H1 (cell line): ENCODE results near the gene PRKCA. TPM values are rescaled to one million over a fixed set of nuclear protein-coding genes. Genes with fewer than 3 reads are reported as not detected.
"Not testable (repeated sequence)": the region's sequence is repeated elsewhere in the genome, so short reads cannot be mapped to it uniquely, and the experiment has no call there.

Experiments used
- CTCF ChIA-PET: fragments of 300-600 bp; sonication (Branson Sonifier 250); formaldehyde crosslinking; loops from one replicate; lab custom pipeline; 2021; ENCODE audit not compliant: partially characterized antibody; lab: Charles Lee
- POLR2A ChIA-PET: fragments of 300-600 bp; sonication (Branson Sonifier 250); formaldehyde crosslinking; loops from one replicate; lab custom pipeline; 2021; ENCODE audit warnings: inconsistent platforms; ENCODE audit not compliant: partially characterized antibody; lab: Charles Lee
- DNase-seq, 2 experiments: peaks; one replicate each; pipeline versions ENCODE4 v3.0.0 to v3.0.0-alpha.2; 2010 to 2022; ENCODE audit warnings: low spot score in 2 of 2, low read depth in 1 of 2, mixed read lengths in 1 of 2
- FAIRE-seq: peaks from 2 replicates; lab custom pipeline; 2011; peaks lifted over from hg19 to GRCh38; lab: Jason Lieb, UNC
- H2AFZ ChIP-seq: 2 replicates; pipeline ENCODE4 v1.8.1; 2012; ENCODE audit warnings: low read length, inconsistent platforms
- H2AK5ac ChIP-seq: 2 replicates; pipeline ENCODE4 v1.6.1; 2013; ENCODE audit warnings: low read depth, low read length
- H2BK120ac ChIP-seq: replicated peaks from 2 replicates; pipeline ENCODE3; 2013; ENCODE audit warnings: low read depth, low read length, inconsistent platforms
- H2BK12ac ChIP-seq: 2 replicates; pipeline ENCODE4 v1.6.1; 2013; ENCODE audit warnings: low read depth, low read length
- H2BK15ac ChIP-seq: 2 replicates; pipeline ENCODE4 v1.6.1; 2013; ENCODE audit warnings: low read length
- H2BK20ac ChIP-seq: 2 replicates; pipeline ENCODE4 v1.6.1; 2013; ENCODE audit warnings: low read length
- H2BK5ac ChIP-seq: 2 replicates; pipeline ENCODE4 v1.6.1; 2013; ENCODE audit warnings: low read depth, low read length
- H3K14ac ChIP-seq: 2 replicates; pipeline ENCODE4 v1.6.1; 2013; ENCODE audit warnings: inconsistent platforms; ENCODE audit not compliant: insufficient read length
- H3K18ac ChIP-seq: 2 replicates; pipeline ENCODE4 v1.6.1; 2013; ENCODE audit warnings: low read length; ENCODE audit errors: extremely low read depth
- H3K23ac ChIP-seq: 2 replicates; pipeline ENCODE4 v1.6.1; 2013; ENCODE audit warnings: inconsistent platforms; ENCODE audit not compliant: insufficient read length
- H3K23me2 ChIP-seq: 2 replicates; pipeline ENCODE4 v1.6.1; 2013; ENCODE audit warnings: low read depth, low read length
- H3K27ac ChIP-seq: 2 replicates; pipeline ENCODE4 v1.6.1; 2011; ENCODE audit warnings: low read depth, low read length, inconsistent platforms
- H3K27me3 ChIP-seq, 4 experiments: replicated peaks in 1 of 4; 1 replicate in 1 of 4; 2 replicates in 3 of 4; pipeline versions ENCODE4 v1.6.1 to v1.8.1; 2011 to 2013; ENCODE audit warnings: low read length in 3 of 4, mild to moderate bottlenecking in 3 of 4, inconsistent platforms in 2 of 4, mixed read lengths in 2 of 4, moderate library complexity in 1 of 4; ENCODE audit not compliant: control insufficient read depth in 3 of 4, insufficient read depth in 3 of 4; ENCODE audit errors: extremely low read depth in 1 of 4
- H3K36me3 ChIP-seq, 4 experiments: 2 replicates each; pipeline versions ENCODE4 v1.6.1 to v1.8.1; 2011 to 2013; ENCODE audit warnings: mild to moderate bottlenecking in 4 of 4, low read length in 3 of 4, moderate library complexity in 2 of 4, control low read depth in 1 of 4, inconsistent platforms in 1 of 4; ENCODE audit not compliant: insufficient read depth in 4 of 4, control insufficient read depth in 2 of 4
- H3K4ac ChIP-seq: replicated peaks from 2 replicates; pipeline ENCODE3; 2013; ENCODE audit warnings: low read length, low read depth, mixed read lengths, inconsistent platforms; ENCODE audit not compliant: insufficient read length
- H3K4me1 ChIP-seq, 4 experiments: replicated peaks in 1 of 4; 1 replicate in 1 of 4; 2 replicates in 3 of 4; pipeline versions ENCODE4 v1.6.1 to v1.8.1; 2011 to 2013; ENCODE audit warnings: low read length in 3 of 4, inconsistent platforms in 2 of 4, mixed read lengths in 1 of 4; ENCODE audit not compliant: insufficient read depth in 4 of 4, control insufficient read depth in 3 of 4
- H3K4me2 ChIP-seq, 2 experiments: 2 replicates each; pipeline versions ENCODE4 v1.6.1 to v1.8.1; 2011 to 2013; ENCODE audit warnings: low read depth in 2 of 2, low read length in 2 of 2, control low read depth in 1 of 2, inconsistent platforms in 1 of 2, mild to moderate bottlenecking in 1 of 2; ENCODE audit not compliant: insufficient read depth in 1 of 2
- H3K4me3 ChIP-seq, 4 experiments: fragments of 200-600, 300-600 bp in 1 of 4; sonication (generic), shearing (Covaris generic), sonication (Bioruptor Twin) in 1 of 4; 2 replicates each; pipeline versions ENCODE4 v1.5.1 to v1.8.1; 2011 to 2016; ENCODE audit warnings: low read length in 4 of 4, low read depth in 3 of 4, control low read depth in 2 of 4, inconsistent platforms in 2 of 4, mild to moderate bottlenecking in 2 of 4, mixed read lengths in 1 of 4, moderate library complexity in 1 of 4; ENCODE audit not compliant: insufficient read depth in 2 of 4; ENCODE audit errors: extremely low read depth in 1 of 4
- H3K56ac ChIP-seq: replicated peaks from 2 replicates; pipeline ENCODE3; 2013; ENCODE audit warnings: low read depth, mild to moderate bottlenecking, mixed read lengths, low read length, inconsistent platforms; ENCODE audit not compliant: insufficient read length
- H3K79me1 ChIP-seq: 2 replicates; pipeline ENCODE4 v1.6.1; 2013; ENCODE audit warnings: low read depth, low read length, control low read depth
- H3K79me2 ChIP-seq, 2 experiments: 2 replicates each; pipeline versions ENCODE4 v1.6.1 to v1.8.1; 2012 to 2013; ENCODE audit warnings: low read length in 2 of 2, mild to moderate bottlenecking in 2 of 2, inconsistent platforms in 1 of 2; ENCODE audit not compliant: insufficient read depth in 2 of 2, control insufficient read depth in 1 of 2
- H3K9ac ChIP-seq, 4 experiments: replicated peaks in 1 of 4; 1 replicate in 1 of 4; 2 replicates in 3 of 4; pipeline versions ENCODE4 v1.6.1 to v1.8.1; 2011 to 2013; ENCODE audit warnings: low read depth in 3 of 4, low read length in 3 of 4, control low read depth in 2 of 4, mild to moderate bottlenecking in 2 of 4, moderate library complexity in 2 of 4, inconsistent platforms in 1 of 4; ENCODE audit errors: extremely low read depth in 1 of 4
- H3K9me3 ChIP-seq, 2 experiments: 2 replicates each; pipeline versions ENCODE4 v1.6.1 to v1.8.1; 2012 to 2013; ENCODE audit warnings: mild to moderate bottlenecking in 2 of 2, moderate library complexity in 2 of 2, control low read depth in 1 of 2, inconsistent platforms in 1 of 2, low read depth in 1 of 2, low read length in 1 of 2, mixed read lengths in 1 of 2; ENCODE audit not compliant: insufficient read depth in 2 of 2
- H4K20me1 ChIP-seq, 2 experiments: replicated peaks in 1 of 2; 2 replicates each; pipeline versions ENCODE3 to v1.8.1; 2011 to 2013; ENCODE audit warnings: inconsistent platforms in 2 of 2, low read length in 2 of 2, mild to moderate bottlenecking in 1 of 2; ENCODE audit not compliant: insufficient read depth in 2 of 2, control insufficient read depth in 1 of 2
- H4K5ac ChIP-seq: 2 replicates; pipeline ENCODE4 v1.6.1; 2013; ENCODE audit warnings: low read length, low read depth, mixed read lengths, inconsistent platforms; ENCODE audit not compliant: insufficient read length
- H4K8ac ChIP-seq: 2 replicates; pipeline ENCODE4 v1.8.0; 2013; ENCODE audit warnings: mild to moderate bottlenecking, moderate library complexity, low read length, inconsistent platforms; ENCODE audit not compliant: insufficient read depth; ENCODE audit errors: extremely low read depth
- H4K91ac ChIP-seq: replicated peaks from 2 replicates; pipeline ENCODE3; 2013; ENCODE audit warnings: low read length, mixed read lengths, inconsistent platforms; ENCODE audit not compliant: insufficient read length
- FOSL1 ChIP-seq: IDR thresholded peaks from 2 replicates; pipeline ENCODE4 v1.6.1; 2011; ENCODE audit warnings: mild to moderate bottlenecking, low read depth, low read length, moderate library complexity; ENCODE audit not compliant: insufficient read depth
- HDAC6 ChIP-seq: IDR thresholded peaks from one replicate; pipeline ENCODE4 v1.7.1; 2012; ENCODE audit warnings: low read depth, mild to moderate bottlenecking, inconsistent platforms, low read length, moderate library complexity
- JUND ChIP-seq: IDR thresholded peaks from 2 replicates; pipeline ENCODE4 v1.6.1; 2011; ENCODE audit warnings: mild to moderate bottlenecking, improper control_type of control experiment, low read length
- NRF1 ChIP-seq: IDR thresholded peaks from 2 replicates; pipeline ENCODE4 v1.6.1; 2011; ENCODE audit warnings: mild to moderate bottlenecking, low read depth, low read length, improper control_type of control experiment
- POLR2AphosphoS5 ChIP-seq: IDR thresholded peaks from 2 replicates; pipeline ENCODE4 v1.6.1; 2011; ENCODE audit warnings: low read depth, low read length
- SIN3A ChIP-seq, 2 experiments: IDR thresholded peaks in 1 of 2; conservative IDR thresholded peaks in 1 of 2; 2 replicates each; pipeline ENCODE4 v1.6.1; 2011 to 2012; ENCODE audit warnings: low read length in 2 of 2, improper control_type of control experiment in 1 of 2, low read depth in 1 of 2, mild to moderate bottlenecking in 1 of 2
- ZNF274 ChIP-seq: IDR thresholded peaks from 2 replicates; pipeline ENCODE4 v1.7.0; 2012; ENCODE audit warnings: low read length, borderline replicate concordance; ENCODE audit errors: extremely low read depth
- WGBS, 2 experiments: shearing (Covaris generic) in 1 of 2; methylation state at CpG; one replicate each; pipeline versions ENCODE4 v1.1.6 to v1.1.7; 2013 to 2015; ENCODE audit warnings: low lambda C conversion rate in 2 of 2, mixed read lengths in 2 of 2, inconsistent platforms in 1 of 2, low coverage in 1 of 2, missing lambda C conversion rate in 1 of 2; ENCODE audit not compliant: insufficient replicate concordance in 2 of 2, insufficient coverage in 1 of 2, insufficient read length in 1 of 2; ENCODE audit errors: extremely low coverage in 1 of 2, missing lambda C conversion rate in 1 of 2; 5-methylcytosine and 5-hydroxymethylcytosine counted together
- polyA plus RNA-seq, 7 experiments: library from polyadenylated mRNA; depleted of rRNA in 3 of 7; stranded (reverse) in 5 of 7; unstranded in 2 of 7; fragments of >200 nt in 5 of 7; fragments of 200-250 nt in 2 of 7; gene quantifications; 1 replicate in 5 of 7; 2 replicates in 1 of 7; 4 replicates in 1 of 7; pipeline versions ENCODE4 v1.2.1 to v1.2.3, GENCODE V29; 2011 to 2013; ENCODE audit warnings: missing spikeins in 2 of 7, mixed read lengths in 2 of 7
- total RNA-seq: library from RNA; stranded (reverse); fragmentation: NEBNext Ultra II Directional; extraction: Animal tissue kit (Norgen Biotek cat#: 25700); gene quantifications from 2 replicates; pipeline ENCODE4 v1.2.1, GENCODE V29; 2021
- TF ChIP-seq, protein P1 (sequence below): IDR thresholded peaks from 2 replicates; pipeline ENCODE4 v1.6.1; 2011; ENCODE audit warnings: low read length, improper control_type of control experiment
- TF ChIP-seq, protein P2 (sequence below): IDR thresholded peaks from 2 replicates; pipeline ENCODE4 v1.6.1; 2011; ENCODE audit warnings: low read depth, mild to moderate bottlenecking, low read length; ENCODE audit not compliant: insufficient read depth

The PRKCA gene
- total and polyA plus RNA-seq, 2 of the 8 experiments (the other 6 are each of a cell fraction or from before 2014, with no cell fraction given), result 5.8 to 17.8 TPM

GRCh38 chr17:66341462-66341861, 39.0 kb downstream of the PRKCA start (continued):
- TF ChIP-seq FOSL1, result no peak
- TF ChIP-seq SIN3A (conservative IDR thresholded peaks at IDR 0.05 in 1 of 2, IDR thresholded peaks at IDR 0.05 in 1 of 2; ENCODE audit: low read depth in 1 of 2, low read length in 2 of 2), result no peak
- TF ChIP-seq HDAC6, result no peak
- no peak for TF ChIP-seq NRF1
- TF ChIP-seq, protein P1, sequence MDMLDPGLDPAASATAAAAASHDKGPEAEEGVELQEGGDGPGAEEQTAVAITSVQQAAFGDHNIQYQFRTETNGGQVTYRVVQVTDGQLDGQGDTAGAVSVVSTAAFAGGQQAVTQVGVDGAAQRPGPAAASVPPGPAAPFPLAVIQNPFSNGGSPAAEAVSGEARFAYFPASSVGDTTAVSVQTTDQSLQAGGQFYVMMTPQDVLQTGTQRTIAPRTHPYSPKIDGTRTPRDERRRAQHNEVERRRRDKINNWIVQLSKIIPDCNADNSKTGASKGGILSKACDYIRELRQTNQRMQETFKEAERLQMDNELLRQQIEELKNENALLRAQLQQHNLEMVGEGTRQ, result no peak
- no peak for TF ChIP-seq JUND
- TF ChIP-seq, protein P2, sequence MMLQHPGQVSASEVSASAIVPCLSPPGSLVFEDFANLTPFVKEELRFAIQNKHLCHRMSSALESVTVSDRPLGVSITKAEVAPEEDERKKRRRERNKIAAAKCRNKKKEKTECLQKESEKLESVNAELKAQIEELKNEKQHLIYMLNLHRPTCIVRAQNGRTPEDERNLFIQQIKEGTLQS, result no peak
- no peak for TF ChIP-seq POLR2AphosphoS5
- no peak for TF ChIP-seq ZNF274

DNA sequence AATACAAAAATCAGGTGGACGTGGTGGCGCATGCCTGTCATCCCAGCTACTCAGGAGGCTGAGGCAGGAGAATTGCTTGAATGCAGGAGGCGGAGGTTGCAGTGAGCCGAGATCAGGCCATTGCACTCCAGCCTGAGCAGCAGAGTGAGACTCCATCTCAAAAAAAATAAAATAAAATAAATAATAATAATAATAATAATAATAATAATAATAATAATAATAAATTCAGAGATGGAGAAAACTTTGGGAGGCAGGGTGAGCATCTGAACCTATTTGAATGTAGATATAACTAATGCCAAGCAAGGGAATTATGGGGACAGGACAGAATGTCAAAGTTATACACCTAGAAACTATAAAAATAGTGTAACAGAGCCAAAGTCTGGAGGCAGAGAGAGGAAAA, 39.9 kb downstream of the PRKCA start:
- H2BK15ac ChIP-seq, H3K18ac ChIP-seq, H2AK5ac ChIP-seq, H2BK12ac ChIP-seq, H3K23me2 ChIP-seq, H4K8ac ChIP-seq, H3K9me3 ChIP-seq, DNase-seq, FAIRE-seq, H4K20me1 ChIP-seq, H3K27me3 ChIP-seq, H3K4me1 ChIP-seq, H2BK5ac ChIP-seq, H2AFZ ChIP-seq, H3K36me3 ChIP-seq, H3K9ac ChIP-seq, H3K79me1 ChIP-seq, H3K23ac ChIP-seq, H3K4me3 ChIP-seq, H3K14ac ChIP-seq, H3K4me2 ChIP-seq, H4K5ac ChIP-seq, H3K56ac ChIP-seq, H3K27ac ChIP-seq, H3K4ac ChIP-seq, H2BK120ac ChIP-seq, H4K91ac ChIP-seq, H2BK20ac ChIP-seq: not testable (repeated sequence)
- CTCF ChIA-PET, result interaction anchor here (1.1 to 1.7 kb wide), 2 partner anchors 14 to 22 kb away, joined by 3 to 5 read pairs; no protein-coding TSS in a partner anchor
- POLR2A ChIA-PET, result interaction anchor here (1.6 kb wide), 1 partner anchor 18 kb away, joined by 4 read pairs; no protein-coding TSS in a partner anchor
- peaks cover 0 to 17% of the 10 kb centered on the region in 2 experiments; a peak in 2 of 4 replicates for H3K79me2 ChIP-seq
- WGBS, 2 experiments, result 94% methylated on average over 4 of the region's 4 CpGs; no CpG with 5 or more reads in 1 of the 2 experiments
